ENCODE measurements around the gene MRGPRX1. TPM values are rescaled to one million over a fixed set of nuclear protein-coding genes. Genes with fewer than 3 reads are reported as not detected.

The MRGPRX1 gene
- polyA plus RNA-seq (2012; ENCODE audit: low read depth, missing spikeins) = not detected

DNA sequence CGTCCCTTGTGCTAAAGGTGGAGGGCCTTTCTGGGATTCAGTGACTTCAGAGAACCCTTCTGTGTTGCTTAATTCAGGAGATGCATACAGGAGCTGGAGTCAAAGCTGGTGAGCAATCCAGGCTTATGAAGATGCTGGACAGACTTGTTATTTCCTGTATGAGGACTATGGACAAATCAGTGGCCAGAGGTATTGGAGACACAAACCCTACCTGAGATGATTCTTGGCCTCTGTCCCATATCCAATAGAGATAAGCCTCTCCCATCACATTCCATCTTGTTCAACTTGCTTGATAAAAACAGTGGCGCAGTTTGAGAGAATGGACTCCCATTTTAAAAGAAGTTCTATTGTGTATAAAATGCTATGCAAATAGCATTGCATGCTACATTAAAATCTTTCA lies at the start of gene MRGPRX1:
Gene MRGPRX1 (minus strand): TSS at position 101 of the 400 bp plus-strand sequence. CDS start 4,630 bp downstream, outside the sequence.
- FAIRE-seq = no peak
- DNase-seq (ENCODE audit: insufficient read length, low spot score) = no peak

GRCh38 chr11:18987454-18988231 lies 48.4 kb upstream of the MRGPRX1 start:
- DNase-seq (ENCODE audit: insufficient read length, low spot score) (no peak), FAIRE-seq (no peak)
- TF ChIP-seq SPI1 (IDR thresholded peaks at IDR 0.05; ENCODE audit: low read depth, low read length) (no peak), TAF1 (IDR thresholded peaks at IDR 0.05; ENCODE audit: low read depth, low read length) (no peak), POU2F2 (IDR thresholded peaks at IDR 0.05; ENCODE audit: low read depth, low read length) (no peak), PAX5 (IDR thresholded peaks at IDR 0.05; ENCODE audit: insufficient read depth, low read length, severe bottlenecking) (no peak), POLR2AphosphoS5 (IDR thresholded peaks at IDR 0.05; ENCODE audit: low read depth, low read length) (no peak), POLR2A (IDR thresholded peaks at IDR 0.05; ENCODE audit: low read depth, low read length) (no peak)

More for the DNA sequence above, at the start of gene MRGPRX1:
- no peak for TF ChIP-seq POLR2A (IDR thresholded peaks at IDR 0.05; ENCODE audit: low read depth, low read length)
- no peak for TF ChIP-seq POU2F2 (IDR thresholded peaks at IDR 0.05; ENCODE audit: low read depth, low read length)
- no peak for TF ChIP-seq SPI1 (IDR thresholded peaks at IDR 0.05; ENCODE audit: low read depth, low read length)
- no peak for TF ChIP-seq POLR2AphosphoS5 (IDR thresholded peaks at IDR 0.05; ENCODE audit: low read depth, low read length)
- TF ChIP-seq TAF1 (IDR thresholded peaks at IDR 0.05; ENCODE audit: low read depth, low read length) = no peak
- TF ChIP-seq PAX5 (IDR thresholded peaks at IDR 0.05; ENCODE audit: insufficient read depth, low read length, severe bottlenecking) = no peak

DNA sequence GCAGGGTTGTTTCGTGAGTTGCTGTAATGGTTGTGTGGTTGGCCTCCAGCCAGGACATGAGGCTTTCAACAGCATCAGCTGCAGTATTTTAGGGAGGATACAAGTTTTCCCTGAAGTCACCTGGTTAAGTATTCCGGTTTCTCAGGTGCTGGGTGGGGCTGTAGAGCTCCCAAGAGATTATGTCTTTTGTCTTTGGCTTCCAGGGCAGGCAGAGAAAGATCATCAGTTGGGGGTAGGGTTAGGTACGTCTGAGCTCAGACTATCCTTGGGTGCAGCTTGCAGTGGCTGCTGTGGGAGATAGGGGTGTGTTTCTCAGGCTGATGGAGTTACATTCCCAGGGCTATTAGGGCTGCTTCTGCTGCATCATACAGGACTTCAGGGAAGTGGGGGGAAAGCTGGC lies 47.5 kb upstream of the MRGPRX1 start:
- DNase-seq (ENCODE audit: insufficient read length, low spot score) = no peak
- FAIRE-seq = no peak
- no peak for TF ChIP-seq POU2F2 (IDR thresholded peaks at IDR 0.05; ENCODE audit: low read depth, low read length)
- TF ChIP-seq TAF1 (IDR thresholded peaks at IDR 0.05; ENCODE audit: low read depth, low read length) = no peak
- TF ChIP-seq SPI1 (IDR thresholded peaks at IDR 0.05; ENCODE audit: low read depth, low read length) = no peak
- no peak for TF ChIP-seq POLR2A (IDR thresholded peaks at IDR 0.05; ENCODE audit: low read depth, low read length)
- no peak for TF ChIP-seq POLR2AphosphoS5 (IDR thresholded peaks at IDR 0.05; ENCODE audit: low read depth, low read length)
- TF ChIP-seq PAX5 (IDR thresholded peaks at IDR 0.05; ENCODE audit: insufficient read depth, low read length, severe bottlenecking) = no peak

- no peak for TF ChIP-seq TAF1 (IDR thresholded peaks at IDR 0.05; ENCODE audit: low read depth, low read length)
- no peak for TF ChIP-seq POU2F2 (IDR thresholded peaks at IDR 0.05; ENCODE audit: low read depth, low read length)
- no peak for TF ChIP-seq POLR2A (IDR thresholded peaks at IDR 0.05; ENCODE audit: low read depth, low read length)
- no peak for TF ChIP-seq PAX5 (IDR thresholded peaks at IDR 0.05; ENCODE audit: insufficient read depth, low read length, severe bottlenecking)
- no peak for TF ChIP-seq POLR2AphosphoS5 (IDR thresholded peaks at IDR 0.05; ENCODE audit: low read depth, low read length)
- no peak for TF ChIP-seq SPI1 (IDR thresholded peaks at IDR 0.05; ENCODE audit: low read depth, low read length)
- DNase-seq (ENCODE audit: insufficient read length, low spot score) (no peak), FAIRE-seq (no peak)
These were observed 42.7 kb upstream of the MRGPRX1 start for GRCh38 chr11:18981897-18982296.

DNA sequence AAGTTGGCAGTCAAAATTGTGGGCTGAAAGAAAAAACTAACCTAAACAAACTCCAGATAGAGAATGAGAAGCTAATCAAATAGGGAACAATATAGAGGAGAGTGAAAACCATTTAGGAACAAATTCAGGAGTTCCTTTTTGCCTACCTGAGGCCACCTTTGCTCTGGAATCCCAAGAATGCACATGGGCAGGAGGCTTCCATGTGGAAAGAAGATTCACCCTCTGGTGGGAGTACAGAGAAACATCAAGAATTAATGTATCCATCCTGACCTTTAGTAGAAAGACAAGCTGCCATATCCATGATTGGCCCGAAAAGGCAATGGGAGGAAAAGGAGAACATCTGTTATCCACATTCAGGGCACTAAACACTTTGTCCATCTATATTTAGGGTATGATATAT lies 35.0 kb upstream of the MRGPRX1 start:
- DNase-seq (ENCODE audit: insufficient read length, low spot score) (no peak), FAIRE-seq (no peak)
- TF ChIP-seq PAX5 (IDR thresholded peaks at IDR 0.05; ENCODE audit: insufficient read depth, low read length, severe bottlenecking) (no peak), POU2F2 (IDR thresholded peaks at IDR 0.05; ENCODE audit: low read depth, low read length) (no peak), POLR2A (IDR thresholded peaks at IDR 0.05; ENCODE audit: low read depth, low read length) (no peak), SPI1 (IDR thresholded peaks at IDR 0.05; ENCODE audit: low read depth, low read length) (no peak), TAF1 (IDR thresholded peaks at IDR 0.05; ENCODE audit: low read depth, low read length) (no peak), POLR2AphosphoS5 (IDR thresholded peaks at IDR 0.05; ENCODE audit: low read depth, low read length) (no peak)

GRCh38 chr11:18972336-18972735 lies 33.1 kb upstream of the MRGPRX1 start:
- TF ChIP-seq POU2F2 (IDR thresholded peaks at IDR 0.05; ENCODE audit: low read depth, low read length) (no peak), SPI1 (IDR thresholded peaks at IDR 0.05; ENCODE audit: low read depth, low read length) (no peak), TAF1 (IDR thresholded peaks at IDR 0.05; ENCODE audit: low read depth, low read length) (no peak), PAX5 (IDR thresholded peaks at IDR 0.05; ENCODE audit: insufficient read depth, low read length, severe bottlenecking) (no peak), POLR2AphosphoS5 (IDR thresholded peaks at IDR 0.05; ENCODE audit: low read depth, low read length) (no peak), POLR2A (IDR thresholded peaks at IDR 0.05; ENCODE audit: low read depth, low read length) (no peak)
- FAIRE-seq (no peak), DNase-seq (ENCODE audit: insufficient read length, low spot score) (no peak)

- FAIRE-seq (no peak), DNase-seq (ENCODE audit: insufficient read length, low spot score) (no peak)
- TF ChIP-seq POLR2A (IDR thresholded peaks at IDR 0.05; ENCODE audit: low read depth, low read length) (no peak), TAF1 (IDR thresholded peaks at IDR 0.05; ENCODE audit: low read depth, low read length) (no peak), POLR2AphosphoS5 (IDR thresholded peaks at IDR 0.05; ENCODE audit: low read depth, low read length) (no peak), SPI1 (IDR thresholded peaks at IDR 0.05; ENCODE audit: low read depth, low read length) (no peak), POU2F2 (IDR thresholded peaks at IDR 0.05; ENCODE audit: low read depth, low read length) (no peak), PAX5 (IDR thresholded peaks at IDR 0.05; ENCODE audit: insufficient read depth, low read length, severe bottlenecking) (no peak)
These were observed 30.5 kb upstream of the MRGPRX1 start for GRCh38 chr11:18969720-18970119.

- DNase-seq (ENCODE audit: insufficient read length, low spot score) (no peak), FAIRE-seq (no peak)
- no peak for TF ChIP-seq POLR2A (IDR thresholded peaks at IDR 0.05; ENCODE audit: low read depth, low read length)
- no peak for TF ChIP-seq POU2F2 (IDR thresholded peaks at IDR 0.05; ENCODE audit: low read depth, low read length)
- TF ChIP-seq SPI1 (IDR thresholded peaks at IDR 0.05; ENCODE audit: low read depth, low read length) = no peak
- TF ChIP-seq TAF1 (IDR thresholded peaks at IDR 0.05; ENCODE audit: low read depth, low read length) = no peak
- no peak for TF ChIP-seq PAX5 (IDR thresholded peaks at IDR 0.05; ENCODE audit: insufficient read depth, low read length, severe bottlenecking)
- TF ChIP-seq POLR2AphosphoS5 (IDR thresholded peaks at IDR 0.05; ENCODE audit: low read depth, low read length) = no peak
These were observed 19.2 kb upstream of the MRGPRX1 start for GRCh38 chr11:18958221-18958910.

- TF ChIP-seq TAF1 (IDR thresholded peaks at IDR 0.05; ENCODE audit: low read depth, low read length) (no peak), PAX5 (IDR thresholded peaks at IDR 0.05; ENCODE audit: insufficient read depth, low read length, severe bottlenecking) (no peak), POU2F2 (IDR thresholded peaks at IDR 0.05; ENCODE audit: low read depth, low read length) (no peak), POLR2A (IDR thresholded peaks at IDR 0.05; ENCODE audit: low read depth, low read length) (no peak), POLR2AphosphoS5 (IDR thresholded peaks at IDR 0.05; ENCODE audit: low read depth, low read length) (no peak), SPI1 (IDR thresholded peaks at IDR 0.05; ENCODE audit: low read depth, low read length) (no peak)
- no peak for FAIRE-seq
These were observed 17.4 kb upstream of the MRGPRX1 start for GRCh38 chr11:18956630-18957029.

More at GRCh38 chr11:18956630-18957029, 17.4 kb upstream of the MRGPRX1 start:
- no peak for DNase-seq (ENCODE audit: insufficient read length, low spot score)
